Mucosa of rectum (tissue), 2 donors: ENCODE data around the gene UGCG.

Source experiments
- H3K27ac ChIP-seq, 2 donors: one replicate each; pipeline ENCODE4 v1.7.0; 2013; ENCODE audit warnings: inconsistent platforms in 2 of 2, low read depth in 2 of 2, low read length in 2 of 2
- H3K27me3 ChIP-seq, 2 donors: one replicate each; pipeline ENCODE4 v1.7.0; 2013; ENCODE audit warnings: low read length in 2 of 2; ENCODE audit not compliant: control insufficient read depth in 2 of 2, insufficient read depth in 2 of 2
- H3K36me3 ChIP-seq, 2 donors: one replicate each; pipeline ENCODE4 v1.7.0; 2013; ENCODE audit warnings: low read length in 2 of 2; ENCODE audit not compliant: control insufficient read depth in 2 of 2, insufficient read depth in 2 of 2
- H3K4me1 ChIP-seq, 2 donors: one replicate each; pipeline ENCODE4 v1.7.0; 2013; ENCODE audit warnings: low read length in 2 of 2, mild to moderate bottlenecking in 1 of 2; ENCODE audit not compliant: control insufficient read depth in 2 of 2, insufficient read depth in 2 of 2
- H3K4me3 ChIP-seq, 2 donors: one replicate each; pipeline ENCODE4 v1.7.0; 2013; ENCODE audit warnings: low read length in 2 of 2
- H3K9ac ChIP-seq, 2 donors: one replicate each; pipeline ENCODE4 v1.7.0; 2013; ENCODE audit warnings: low read length in 2 of 2, low read depth in 1 of 2, mild to moderate bottlenecking in 1 of 2
- H3K9me3 ChIP-seq, 2 donors: one replicate each; pipeline ENCODE4 v1.7.0; 2013; ENCODE audit warnings: low read length in 2 of 2; ENCODE audit not compliant: control insufficient read depth in 2 of 2
- donor health status: healthy.
- donor health status: Normal muscosa, but diverticular disease.

The UGCG gene

DNA sequence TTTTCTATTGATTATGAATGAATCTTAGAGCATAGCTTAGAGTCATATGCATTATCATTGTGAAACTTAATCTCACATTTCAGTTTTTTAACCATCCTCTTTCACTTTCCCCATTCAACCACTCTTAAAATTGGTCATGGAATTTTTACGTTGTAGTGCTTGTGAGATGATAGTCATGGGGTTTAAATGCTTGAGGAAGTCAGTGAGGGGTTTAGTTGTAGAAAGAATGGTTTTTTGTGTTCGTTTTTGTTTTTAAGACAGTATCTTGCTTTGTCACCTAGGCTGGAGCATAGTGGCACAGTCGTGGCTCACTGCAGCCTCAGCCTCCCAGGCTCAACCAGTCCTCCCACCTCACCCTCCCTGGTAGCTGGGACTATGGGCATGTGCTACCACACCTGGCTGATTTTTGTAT lies 19.6 kb downstream of the UGCG start:
- peaks cover 3 to 9% of the 10 kb centered on the region in 2 donors for H3K36me3 ChIP-seq
- H3K27me3 ChIP-seq: no peaks in the 10 kb centered on the region
- peaks cover 4 to 5% of the 10 kb centered on the region in 2 donors for H3K4me1 ChIP-seq
- H3K4me3 ChIP-seq: no peak overlapping the region
- no peak overlapping the region for H3K9ac ChIP-seq
- H3K9me3 ChIP-seq: no peaks in the 10 kb centered on the region
- H3K27ac ChIP-seq: no peak overlapping the region

GRCh38 chr9:111917201-111917600 lies 20.6 kb downstream of the UGCG start:
- Histone ChIP-seq H3K9ac (no peak overlapping the region), H3K27ac (no peak overlapping the region), H3K4me1 (peaks cover 4 to 5% of the 10 kb centered on the region in 2 donors), H3K27me3 (no peaks in the 10 kb centered on the region), H3K4me3 (no peak overlapping the region), H3K36me3 (peaks cover 3 to 10% of the 10 kb centered on the region in 2 donors), H3K9me3 (no peaks in the 10 kb centered on the region)

- Histone ChIP-seq H3K4me3 (no peak overlapping the region), H3K4me1 (peaks cover 4 to 5% of the 10 kb centered on the region in 2 donors), H3K27ac (no peak overlapping the region), H3K9me3 (no peaks in the 10 kb centered on the region), H3K27me3 (no peaks in the 10 kb centered on the region), H3K9ac (no peak overlapping the region), H3K36me3 (peaks cover 3 to 14% of the 10 kb centered on the region in 2 donors)
Observed at GRCh38 chr9:111917980-111918379, 21.4 kb downstream of the UGCG start.

DNA sequence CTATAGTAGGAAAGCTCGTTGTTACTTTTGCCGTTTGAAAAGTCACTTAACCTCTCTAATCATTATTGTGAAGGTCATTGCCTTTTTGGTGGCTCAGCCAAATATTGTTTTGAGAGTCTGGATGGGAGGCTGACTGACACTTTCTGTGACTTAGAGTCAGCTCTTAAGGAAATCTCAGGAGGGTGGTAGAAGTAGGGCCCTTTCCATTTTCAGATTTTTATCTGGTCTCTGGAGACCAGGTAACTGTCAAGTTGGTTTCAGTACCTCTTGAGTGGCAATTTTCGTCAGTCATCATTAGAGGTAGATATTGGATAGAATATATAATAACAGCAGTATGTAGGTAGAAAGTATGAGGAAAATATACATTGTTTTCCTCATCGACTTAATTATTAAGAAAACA lies 23.3 kb downstream of the UGCG start:
- H3K27ac ChIP-seq: no peak overlapping the region
- H3K4me1 ChIP-seq: peaks cover 2 to 4% of the 10 kb centered on the region in 2 donors
- H3K27me3 ChIP-seq: no peaks in the 10 kb centered on the region
- H3K9ac ChIP-seq: no peak overlapping the region
- peaks cover 3 to 14% of the 10 kb centered on the region in 2 donors for H3K36me3 ChIP-seq
- no peak overlapping the region for H3K4me3 ChIP-seq
- H3K9me3 ChIP-seq: no peaks in the 10 kb centered on the region

- Histone ChIP-seq H3K4me3 (no peak overlapping the region), H3K36me3 (peaks cover 6 to 14% of the 10 kb centered on the region in 2 donors), H3K27ac (no peak overlapping the region), H3K9me3 (no peaks in the 10 kb centered on the region), H3K27me3 (no peaks in the 10 kb centered on the region), H3K9ac (no peak overlapping the region), H3K4me1 (peaks cover under 1 to 2% of the 10 kb centered on the region in 2 donors)
Observed at GRCh38 chr9:111920531-111920930, 23.9 kb downstream of the UGCG start.

GRCh38 chr9:111922324-111923013 lies 25.9 kb downstream of the UGCG start:
- Histone ChIP-seq H3K36me3 (peaks cover 6 to 14% of the 10 kb centered on the region in 2 donors), H3K9me3 (no peaks in the 10 kb centered on the region), H3K9ac (no peak overlapping the region), H3K27me3 (no peaks in the 10 kb centered on the region), H3K4me3 (no peak overlapping the region), H3K27ac (no peak overlapping the region), H3K4me1 (no peaks in the 10 kb centered on the region)

DNA sequence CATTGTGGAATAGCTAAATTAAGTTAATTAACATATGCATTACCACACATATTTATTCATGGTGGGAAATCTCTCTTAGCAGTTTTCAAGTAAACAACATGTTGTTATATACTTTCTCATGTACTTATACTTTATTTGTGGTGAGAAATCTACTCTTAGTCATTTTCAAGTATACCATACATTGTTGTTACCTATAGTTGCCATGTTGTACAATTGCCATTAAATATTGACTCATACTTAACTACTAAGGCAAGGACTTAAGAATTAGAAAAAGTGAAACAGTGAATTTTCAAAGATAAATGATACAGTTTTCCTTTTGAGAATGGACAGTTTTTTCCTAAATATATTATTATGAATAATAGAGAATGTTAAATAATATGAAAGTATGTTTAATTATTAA lies 27.7 kb downstream of the UGCG start:
- no peaks in the 10 kb centered on the region for H3K9me3 ChIP-seq
- no peak overlapping the region for H3K9ac ChIP-seq
- no peak overlapping the region for H3K4me3 ChIP-seq
- peaks cover 12 to 14% of the 10 kb centered on the region in 2 donors for H3K36me3 ChIP-seq
- H3K4me1 ChIP-seq: peaks cover 0 to 3% of the 10 kb centered on the region in 2 donors
- H3K27ac ChIP-seq: no peak overlapping the region
- H3K27me3 ChIP-seq: no peaks in the 10 kb centered on the region

- peaks cover 0 to 3% of the 10 kb centered on the region in 2 donors for H3K4me1 ChIP-seq
- H3K9ac ChIP-seq: no peak overlapping the region
- H3K36me3 ChIP-seq: peaks cover 12 to 18% of the 10 kb centered on the region in 2 donors
- no peak overlapping the region for H3K27ac ChIP-seq
- no peaks in the 10 kb centered on the region for H3K9me3 ChIP-seq
- no peak overlapping the region for H3K4me3 ChIP-seq
- H3K27me3 ChIP-seq: no peaks in the 10 kb centered on the region
Observed at GRCh38 chr9:111925017-111925770, 28.6 kb downstream of the UGCG start.

GRCh38 chr9:111925784-111926183 lies 29.2 kb downstream of the UGCG start:
- Histone ChIP-seq H3K36me3 (peaks cover 13 to 18% of the 10 kb centered on the region in 2 donors), H3K27me3 (no peaks in the 10 kb centered on the region), H3K4me3 (no peak overlapping the region), H3K27ac (no peak overlapping the region), H3K9ac (no peak overlapping the region), H3K9me3 (no peaks in the 10 kb centered on the region), H3K4me1 (peaks cover 0 to 3% of the 10 kb centered on the region in 2 donors)

- Histone ChIP-seq H3K27me3 (no peaks in the 10 kb centered on the region), H3K9ac (no peak overlapping the region), H3K4me3 (no peak overlapping the region), H3K36me3 (peaks cover 18 to 19% of the 10 kb centered on the region in 2 donors), H3K9me3 (no peaks in the 10 kb centered on the region), H3K27ac (peak overlapping the region in 1 of 2 donors; percentile 59), H3K4me1 (peaks cover 0 to 3% of the 10 kb centered on the region in 2 donors)
Observed at GRCh38 chr9:111926421-111926875, 29.8 kb downstream of the UGCG start.
